BJ (cell line): ENCODE data around the gene MPRIP. TPM values are rescaled to one million over a fixed set of nuclear protein-coding genes. Genes with fewer than 3 reads are reported as not detected.

Experiments used
- CTCF ChIA-PET: fragments of 350-600 bp; formaldehyde crosslinking; extraction: SDS; loops from one replicate; lab custom pipeline; 2021; ENCODE audit warnings: antibody characterized with exemption, inconsistent platforms; lab: Yijun Ruan, JAX
- POLR2A ChIA-PET: fragments of 300-600 bp; sonication (Branson Sonifier 250); formaldehyde crosslinking; extraction: SDS; loops from one replicate; lab custom pipeline; 2021; ENCODE audit warnings: antibody characterized with exemption; lab: Charles Lee
- DNase-seq: peaks from one replicate; pipeline ENCODE4 v3.0.0-alpha.2; 2011; ENCODE audit warnings: low read depth
- H3K27me3 ChIP-seq: 2 replicates; pipeline ENCODE4 v1.6.0; 2011; ENCODE audit warnings: low read length; ENCODE audit not compliant: control insufficient read depth, insufficient read depth
- H3K36me3 ChIP-seq: 2 replicates; pipeline ENCODE4 v1.5.1; 2011; ENCODE audit warnings: low read length; ENCODE audit not compliant: control insufficient read depth, insufficient read depth
- H3K4me3 ChIP-seq: 2 replicates; pipeline ENCODE4 v1.5.1; 2011; ENCODE audit warnings: low read depth, mild to moderate bottlenecking, control low read depth, low read length
- CTCF ChIP-seq: IDR thresholded peaks from 2 replicates; pipeline ENCODE4 v1.5.1; 2011; ENCODE audit warnings: low read depth, mild to moderate bottlenecking, control low read depth, inconsistent platforms, low read length, moderate library complexity; ENCODE audit not compliant: insufficient read depth
- polyA plus RNA-seq: library from polyadenylated mRNA; depleted of rRNA; stranded (reverse); fragments of >200 nt; gene quantifications from 2 replicates; pipeline ENCODE4 v1.2.3, GENCODE V29; 2011

MPRIP gene
- polyA plus RNA-seq, 1 experiment, result 149 TPM

GRCh38 chr17:17064322-17064721, 22.1 kb downstream of the MPRIP start:
- no peak for TF ChIP-seq CTCF
- H3K4me3 ChIP-seq, result no peak overlapping the region
- no peak for DNase-seq
- POLR2A ChIA-PET, result no interaction called here
- CTCF ChIA-PET, result no interaction called here
- peaks cover 9% of the 10 kb centered on the region for H3K36me3 ChIP-seq
- H3K27me3 ChIP-seq, result no peaks in the 10 kb centered on the region

- ChIA-PET POLR2A (no interaction called here), CTCF (no interaction called here)
- H3K4me3 ChIP-seq, result no peak overlapping the region
- DNase-seq, result no peak
- no peaks in the 10 kb centered on the region for H3K27me3 ChIP-seq
- TF ChIP-seq CTCF, result no peak
- peaks cover 5% of the 10 kb centered on the region for H3K36me3 ChIP-seq
Measured at GRCh38 chr17:17066021-17066420, 23.8 kb downstream of the MPRIP start.

- TF ChIP-seq CTCF, result no peak
- ChIA-PET CTCF (interaction anchor here (1.0 kb wide), 1 partner anchor 10 kb away, joined by 3 read pairs; no protein-coding TSS in a partner anchor), POLR2A (no interaction called here)
- DNase-seq, result peak; percentile 51
- no peak overlapping the region for H3K4me3 ChIP-seq
- H3K27me3 ChIP-seq, result no peaks in the 10 kb centered on the region
- H3K36me3 ChIP-seq, result peaks cover 7% of the 10 kb centered on the region; the same call in 1 of the 2 replicates
Measured at GRCh38 chr17:17067257-17067656, 25.0 kb downstream of the MPRIP start.

GRCh38 chr17:17069849-17070248, 27.6 kb downstream of the MPRIP start:
- CTCF ChIA-PET, result no interaction called here
- no peak for TF ChIP-seq CTCF

GRCh38 chr17:17070931-17071330, 28.7 kb downstream of the MPRIP start:
- no peak for DNase-seq
- no peak for TF ChIP-seq CTCF
- POLR2A ChIA-PET, result no interaction called here
- CTCF ChIA-PET, result interaction anchor here (0.7 to 1.3 kb wide), 3 partner anchors 9 to 26 kb away, joined by 3 to 5 read pairs (median 5); no protein-coding TSS in a partner anchor
- H3K27me3 ChIP-seq, result no peaks in the 10 kb centered on the region
- H3K36me3 ChIP-seq, result peaks cover 11% of the 10 kb centered on the region
- no peak overlapping the region for H3K4me3 ChIP-seq

More at GRCh38 chr17:17069849-17070248, 27.6 kb downstream of the MPRIP start:
- peaks cover 11% of the 10 kb centered on the region for H3K36me3 ChIP-seq
- POLR2A ChIA-PET, result no interaction called here
- no peak overlapping the region for H3K4me3 ChIP-seq
- H3K27me3 ChIP-seq, result no peaks in the 10 kb centered on the region
- no peak for DNase-seq
